Kidney (tissue), 14 donors: ENCODE data around the gene IFNL2. TPM values are rescaled to one million over a fixed set of nuclear protein-coding genes. Genes with fewer than 3 reads are reported as not detected.

Source experiments
- DNase-seq, 5 donors: peaks; one replicate each; pipeline ENCODE4 v3.0.0-alpha.2; 2013 to 2020
- FAIRE-seq: peaks from 2 replicates; lab custom pipeline; 2012; peaks lifted over from hg19 to GRCh38; lab: Jason Lieb, UNC
- H3K27ac ChIP-seq, 2 donors: one replicate each; pipeline ENCODE4 v1.7.0; 2013; ENCODE audit warnings: low read depth in 2 of 2, low read length in 2 of 2, inconsistent platforms in 1 of 2
- H3K27me3 ChIP-seq: one replicate; pipeline ENCODE4 v1.7.1; 2013; ENCODE audit warnings: low read length, inconsistent platforms; ENCODE audit not compliant: control insufficient read depth, insufficient read depth
- H3K36me3 ChIP-seq, 3 donors: one replicate each; pipeline versions ENCODE4 v1.7.0 to v1.7.1; 2013; ENCODE audit warnings: low read length in 3 of 3, control low read depth in 1 of 3, inconsistent platforms in 1 of 3; ENCODE audit not compliant: insufficient read depth in 3 of 3, control insufficient read depth in 2 of 3
- H3K4me1 ChIP-seq, 3 donors: one replicate each; pipeline versions ENCODE4 v1.7.0 to v1.7.1; 2013; ENCODE audit warnings: low read length in 3 of 3, inconsistent platforms in 1 of 3, low read depth in 1 of 3; ENCODE audit not compliant: control insufficient read depth in 2 of 3, insufficient read depth in 2 of 3
- H3K4me3 ChIP-seq, 3 donors: one replicate each; pipeline versions ENCODE4 v1.7.0 to v1.8.1; 2013; ENCODE audit warnings: low read length in 3 of 3, control low read depth in 1 of 3, inconsistent platforms in 1 of 3
- H3K9ac ChIP-seq, 3 donors: one replicate each; pipeline versions ENCODE4 v1.7.0 to v1.7.1; 2013; ENCODE audit warnings: low read length in 3 of 3, control low read depth in 1 of 3, inconsistent platforms in 1 of 3
- H3K9me3 ChIP-seq, 3 donors: one replicate each; pipeline versions ENCODE4 v1.7.0 to v1.7.1; 2013; ENCODE audit warnings: low read length in 3 of 3, control low read depth in 1 of 3, inconsistent platforms in 1 of 3; ENCODE audit not compliant: control insufficient read depth in 2 of 3, insufficient read depth in 1 of 3
- CTCF ChIP-seq: IDR thresholded peaks from 3 replicates; pipeline ENCODE4 v1.5.1; 2012; ENCODE audit warnings: mild to moderate bottlenecking, moderate library complexity, borderline replicate concordance; ENCODE audit not compliant: insufficient read depth; ENCODE audit errors: extremely low read depth
- intact Hi-C: fragments of 100-400 bp; cut with DNase I; formaldehyde crosslinking; loops from one replicate; pipeline ENCODE4 v1.11.1; 2022
- polyA plus RNA-seq: library from polyadenylated mRNA; stranded (reverse); fragments of 350-450 nt; fragmentation: Illumina TruSeq; extraction: RNeasy Lipid Tissue Mini Kit (QIAGEN cat#74804); gene quantifications from one replicate; pipeline ENCODE4 v1.2.3, GENCODE V29; 2014; ENCODE audit warnings: low read depth, low replicate concordance; ENCODE audit not compliant: insufficient read depth
- total RNA-seq: library from RNA; stranded (reverse); fragmentation: NEBNext Ultra II Directional; extraction: Animal tissue kit (Norgen Biotek cat#: 25700); gene quantifications from one replicate; pipeline ENCODE4 v1.2.1, GENCODE V29; 2021
- donor health status: control.
- donor health status: control.
- donor health status: control.
- donor health status: control.
- donor health status: control.
- donor health status: DM: yes; HTN: yes; CAD: no.
- donor health status: Normal renal cell carcinoma (clear cell type).

The IFNL2 gene
- total and polyA plus RNA-seq, 2 donors from 2014 or later = not detected

- no peak for TF ChIP-seq CTCF
- Histone ChIP-seq H3K4me1 (no peaks in the 10 kb centered on the region), H3K9ac (no peak overlapping the region), H3K9me3 (no peaks in the 10 kb centered on the region), H3K4me3 (no peak overlapping the region), H3K27ac (no peak overlapping the region), H3K27me3 (no peaks in the 10 kb centered on the region), H3K36me3 (no peaks in the 10 kb centered on the region)
- intact Hi-C loops = no loop called here
- FAIRE-seq (no peak), DNase-seq (no peak)
Measured at GRCh38 chr19:39275578-39275977, 7.4 kb downstream of the IFNL2 start.

GRCh38 chr19:39276740-39277139 is 8.5 kb downstream of the IFNL2 start:
- Histone ChIP-seq H3K9ac (no peak overlapping the region), H3K9me3 (peaks cover 0 to 5% (median 0%) of the 10 kb centered on the region in 3 donors), H3K27ac (no peak overlapping the region), H3K4me1 (no peaks in the 10 kb centered on the region), H3K27me3 (no peaks in the 10 kb centered on the region), H3K36me3 (no peaks in the 10 kb centered on the region), H3K4me3 (no peak overlapping the region)
- DNase-seq (no peak), FAIRE-seq (no peak)
- TF ChIP-seq CTCF = no peak
- intact Hi-C loops = no loop called here

GRCh38 chr19:39277598-39277997 is 9.4 kb downstream of the IFNL2 start:
- intact Hi-C loops = no loop called here
- no peaks in the 10 kb centered on the region for H3K4me1 ChIP-seq
- H3K27ac ChIP-seq = no peak overlapping the region
- H3K27me3 ChIP-seq = no peaks in the 10 kb centered on the region
- H3K9me3 ChIP-seq = peaks cover 0 to 10% (median 0%) of the 10 kb centered on the region in 3 donors
- H3K4me3 ChIP-seq = no peak overlapping the region
- TF ChIP-seq CTCF = no peak
- no peak overlapping the region for H3K9ac ChIP-seq
- no peak for FAIRE-seq
- DNase-seq = no peak
- H3K36me3 ChIP-seq = no peaks in the 10 kb centered on the region

- Histone ChIP-seq H3K9ac (no peak overlapping the region), H3K27ac (no peak overlapping the region), H3K27me3 (no peaks in the 10 kb centered on the region), H3K36me3 (no peaks in the 10 kb centered on the region), H3K9me3 (peaks cover 0 to 21% (median 0%) of the 10 kb centered on the region in 3 donors), H3K4me3 (no peak overlapping the region), H3K4me1 (no peaks in the 10 kb centered on the region)
- no peak for TF ChIP-seq CTCF
- DNase-seq (no peak), FAIRE-seq (no peak)
- intact Hi-C loops = no loop called here
Measured at GRCh38 chr19:39282021-39282420, 13.8 kb downstream of the IFNL2 start.
